Tibial nerve (tissue), 4 donors: ENCODE results near the gene SAP30BP. TPM values are rescaled to one million over a fixed set of nuclear protein-coding genes. Genes with fewer than 3 reads are reported as not detected.
A peak's percentile ranks its signal among the peaks of the same experiment; 100 is the strongest.

ENCODE experiments used
- DNase-seq, 2 donors: peaks; one replicate each; pipeline ENCODE4 v3.0.0-alpha.2; 2019; ENCODE audit warnings: low spot score in 2 of 2
- H3K27ac ChIP-seq, 4 donors: fragments of 200-600 bp; sonication (generic) in 3 of 4; one replicate each; pipeline ENCODE4 v1.5.1; 2017 to 2019; ENCODE audit warnings: mild to moderate bottlenecking in 1 of 4
- H3K27me3 ChIP-seq, 2 donors: fragments of 200-600 bp; sonication (generic) in 1 of 2; one replicate each; pipeline versions ENCODE4 v1.5.1 to v1.6.0; 2017 to 2019
- H3K36me3 ChIP-seq, 3 donors: fragments of 200-600 bp; sonication (generic); one replicate each; pipeline ENCODE4 v1.5.1; 2018 to 2019
- H3K4me1 ChIP-seq, 4 donors: fragments of 200-600 bp; sonication (generic) in 3 of 4; one replicate each; pipeline ENCODE4 v1.5.1; 2017 to 2019
- H3K4me3 ChIP-seq, 4 donors: fragments of 200-600 bp; sonication (generic) in 3 of 4; one replicate each; pipeline ENCODE4 v1.5.1; 2017 to 2019; ENCODE audit warnings: mild to moderate bottlenecking in 1 of 4, moderate library complexity in 1 of 4
- H3K9me3 ChIP-seq, 4 donors: fragments of 200-600 bp; sonication (generic) in 3 of 4; one replicate each; pipeline ENCODE4 v1.5.1; 2017 to 2019
- EP300 ChIP-seq, 2 donors: sonication (generic); formaldehyde crosslinking; IDR thresholded peaks; one replicate each; pipeline ENCODE4 v1.6.1; 2017; ENCODE audit warnings: antibody characterized with exemption in 2 of 2, mild to moderate bottlenecking in 1 of 2
- POLR2A ChIP-seq, 2 donors: fragments of 450-650 bp; IDR thresholded peaks; one replicate each; pipeline ENCODE4 v1.6.1; 2017; ENCODE audit warnings: antibody characterized with exemption in 2 of 2, mild to moderate bottlenecking in 2 of 2, moderate library complexity in 2 of 2
- WGBS, 2 donors: methylation state at CpG; one replicate each; pipeline ENCODE4 v1.1.5; 2018; 5-methylcytosine and 5-hydroxymethylcytosine counted together
- total RNA-seq, 4 donors: library from RNA; depleted of rRNA; stranded (reverse); fragments of >200 nt; gene quantifications; one replicate each; pipeline ENCODE4 v1.1.0, GENCODE V29; 2016
- TF ChIP-seq, protein P1 (sequence below), 5 experiments: fragments of 200-600 bp in 3 of 5; fragments of 450-650 bp in 2 of 5; sonication (generic) in 3 of 5; IDR thresholded peaks; one replicate each; pipeline ENCODE4 v1.5.1; 2016 to 2019; ENCODE audit warnings: antibody characterized with exemption in 5 of 5, mild to moderate bottlenecking in 3 of 5, moderate library complexity in 2 of 5

Gene SAP30BP
- total RNA-seq, 4 donors from 2014 or later: 63.9 to 119 (median 95.3) TPM

DNA sequence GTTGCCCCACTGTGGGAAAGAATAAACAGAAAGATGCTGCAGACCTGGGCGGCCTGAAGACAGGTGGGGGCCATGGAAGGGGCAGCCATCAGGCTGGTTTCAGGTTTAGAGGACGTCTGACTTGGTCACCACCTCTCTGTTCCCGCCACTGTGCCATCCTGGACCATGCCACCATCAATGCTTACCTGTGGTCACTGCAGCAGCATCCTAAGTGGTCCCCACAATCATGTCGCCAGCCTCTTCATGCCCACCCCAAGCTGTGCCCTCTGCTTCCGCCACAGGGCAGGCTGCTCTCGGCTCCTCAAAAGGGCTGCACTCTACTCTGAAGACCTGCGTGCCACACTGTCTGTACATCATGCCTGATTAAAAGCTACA, 23.5 kb upstream of the SAP30BP start:
- Histone ChIP-seq H3K27me3 (no peaks in the 10 kb centered on the region), H3K9me3 (no peaks in the 10 kb centered on the region), H3K4me1 (no peaks in the 10 kb centered on the region), H3K4me3 (no peak overlapping the region), H3K36me3 (peaks cover 0 to 74% (median 0%) of the 10 kb centered on the region in 3 donors), H3K27ac (peak overlapping the region in 2 of 4 donors; percentile 10 to 36)
- 86 to 91% methylated on average over 7 of the region's 7 CpGs for WGBS, 2 donors
- TF ChIP-seq, protein P1, sequence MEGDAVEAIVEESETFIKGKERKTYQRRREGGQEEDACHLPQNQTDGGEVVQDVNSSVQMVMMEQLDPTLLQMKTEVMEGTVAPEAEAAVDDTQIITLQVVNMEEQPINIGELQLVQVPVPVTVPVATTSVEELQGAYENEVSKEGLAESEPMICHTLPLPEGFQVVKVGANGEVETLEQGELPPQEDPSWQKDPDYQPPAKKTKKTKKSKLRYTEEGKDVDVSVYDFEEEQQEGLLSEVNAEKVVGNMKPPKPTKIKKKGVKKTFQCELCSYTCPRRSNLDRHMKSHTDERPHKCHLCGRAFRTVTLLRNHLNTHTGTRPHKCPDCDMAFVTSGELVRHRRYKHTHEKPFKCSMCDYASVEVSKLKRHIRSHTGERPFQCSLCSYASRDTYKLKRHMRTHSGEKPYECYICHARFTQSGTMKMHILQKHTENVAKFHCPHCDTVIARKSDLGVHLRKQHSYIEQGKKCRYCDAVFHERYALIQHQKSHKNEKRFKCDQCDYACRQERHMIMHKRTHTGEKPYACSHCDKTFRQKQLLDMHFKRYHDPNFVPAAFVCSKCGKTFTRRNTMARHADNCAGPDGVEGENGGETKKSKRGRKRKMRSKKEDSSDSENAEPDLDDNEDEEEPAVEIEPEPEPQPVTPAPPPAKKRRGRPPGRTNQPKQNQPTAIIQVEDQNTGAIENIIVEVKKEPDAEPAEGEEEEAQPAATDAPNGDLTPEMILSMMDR (IDR thresholded peaks at IDR 0.05): no peak
- no peak for DNase-seq

DNA sequence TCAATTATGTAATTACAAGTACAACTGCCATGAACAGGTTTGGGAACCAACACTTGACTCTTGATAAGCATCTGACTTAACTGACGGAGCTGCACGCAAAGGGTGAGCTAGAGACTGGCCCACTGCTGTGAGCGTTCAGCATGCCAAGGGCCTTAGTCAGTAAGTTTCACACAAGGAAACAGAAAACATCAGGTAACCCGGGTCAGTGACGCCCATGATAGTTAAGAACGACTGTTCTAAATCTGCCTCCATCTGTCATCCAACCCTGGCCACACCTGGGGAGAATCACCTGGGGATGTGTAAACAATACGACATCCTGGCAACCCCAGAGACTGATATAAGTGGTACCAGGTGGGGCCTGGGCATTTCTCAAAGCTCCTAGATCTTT, 21.6 kb upstream of the SAP30BP start:
- Histone ChIP-seq H3K4me3 (no peak overlapping the region), H3K27me3 (no peaks in the 10 kb centered on the region), H3K9me3 (no peaks in the 10 kb centered on the region), H3K36me3 (peaks cover 0 to 74% (median 0%) of the 10 kb centered on the region in 3 donors), H3K4me1 (peaks cover 0 to 16% (median 0%) of the 10 kb centered on the region in 4 donors), H3K27ac (peak overlapping the region in 2 of 4 donors; percentile 12 to 67)
- TF ChIP-seq EP300 (IDR thresholded peaks at IDR 0.05) (no peak), POLR2A (IDR thresholded peaks at IDR 0.05) (no peak)
- TF ChIP-seq, protein P1 (IDR thresholded peaks at IDR 0.05): no peak
- 72 to 79% methylated on average over 7 of the region's 7 CpGs for WGBS, 2 donors
- no peak for DNase-seq

DNA sequence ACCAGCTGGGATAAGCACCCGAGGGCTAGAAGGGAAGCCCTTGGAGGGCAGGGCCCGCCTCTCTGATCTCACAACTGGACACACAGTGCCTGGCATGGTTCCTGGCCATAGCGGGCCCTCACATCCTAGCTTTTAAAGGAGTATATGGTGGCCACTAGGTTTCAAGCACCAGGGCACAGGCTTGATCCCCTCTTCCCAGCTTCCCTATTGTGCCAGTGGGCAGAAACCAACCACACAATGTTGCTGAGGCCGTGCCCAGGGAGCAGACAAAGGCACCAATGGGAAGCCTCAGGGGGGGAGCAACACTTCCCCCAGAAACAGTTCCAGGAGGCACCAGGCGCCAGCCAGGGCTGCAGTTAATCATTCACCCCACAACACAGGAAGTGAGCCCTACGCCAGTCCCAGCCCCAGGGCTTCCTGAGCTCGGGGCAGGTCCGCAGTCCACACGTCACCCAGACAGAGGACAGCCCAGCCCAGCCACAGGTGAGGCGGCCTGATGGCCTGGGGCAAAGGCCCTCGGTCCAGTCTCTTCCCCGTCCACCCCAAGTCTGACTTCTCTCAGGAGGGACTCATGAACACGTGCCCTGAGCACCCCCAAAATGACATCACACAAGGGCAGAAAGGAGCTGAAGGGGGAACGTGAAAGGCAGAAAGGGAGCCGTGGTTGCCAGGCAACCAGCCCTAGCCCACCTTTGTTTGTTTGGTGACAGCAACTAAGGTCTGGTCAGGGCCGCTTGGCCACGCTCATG, 21.1 kb upstream of the SAP30BP start:
- no peaks in the 10 kb centered on the region for H3K27me3 ChIP-seq
- no peak for DNase-seq
- no peaks in the 10 kb centered on the region for H3K9me3 ChIP-seq
- 63 to 72% methylated on average over 14 to 15 of the region's 17 CpGs for WGBS, 2 donors
- no peak overlapping the region for H3K4me3 ChIP-seq
- no peak for TF ChIP-seq EP300 (IDR thresholded peaks at IDR 0.05)
- TF ChIP-seq POLR2A (IDR thresholded peaks at IDR 0.05): no peak
- TF ChIP-seq, protein P1 (IDR thresholded peaks at IDR 0.05): no peak
- peaks cover 0 to 22% (median 0%) of the 10 kb centered on the region in 4 donors for H3K4me1 ChIP-seq
- H3K36me3 ChIP-seq: peaks cover 0 to 74% (median 2%) of the 10 kb centered on the region in 3 donors
- H3K27ac ChIP-seq: peak overlapping the region in 2 of 4 donors; percentile 12 to 67

DNA sequence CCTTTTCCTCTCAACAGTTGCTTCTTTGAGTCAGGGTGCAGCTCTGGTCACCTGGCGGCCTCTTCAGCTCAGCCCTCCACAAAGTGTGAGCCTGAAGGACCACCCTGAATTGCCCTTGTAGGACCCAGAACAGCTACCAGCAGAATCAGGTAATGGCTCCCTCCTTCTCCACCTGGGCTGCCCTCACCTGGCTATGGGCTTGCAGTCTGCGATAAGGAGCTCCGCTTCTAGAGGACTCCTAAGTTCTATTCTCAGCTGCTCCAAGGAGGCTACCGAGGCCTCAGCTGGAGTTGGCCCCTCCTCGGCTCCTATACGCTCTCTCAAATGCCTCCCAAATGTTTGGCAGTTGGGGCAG, 20.5 kb upstream of the SAP30BP start:
- Histone ChIP-seq H3K4me3 (no peak overlapping the region), H3K27ac (peak overlapping the region in 2 of 4 donors; percentile 12 to 67), H3K27me3 (no peaks in the 10 kb centered on the region), H3K36me3 (peaks cover 0 to 74% (median 7%) of the 10 kb centered on the region in 3 donors), H3K4me1 (peaks cover 0 to 23% (median 0%) of the 10 kb centered on the region in 4 donors), H3K9me3 (no peaks in the 10 kb centered on the region)
- 86 to 90% methylated on average over 6 of the region's 6 CpGs for WGBS, 2 donors
- TF ChIP-seq EP300 (IDR thresholded peaks at IDR 0.05) (no peak), POLR2A (IDR thresholded peaks at IDR 0.05) (no peak)
- TF ChIP-seq, protein P1 (IDR thresholded peaks at IDR 0.05): no peak
- no peak for DNase-seq

DNA sequence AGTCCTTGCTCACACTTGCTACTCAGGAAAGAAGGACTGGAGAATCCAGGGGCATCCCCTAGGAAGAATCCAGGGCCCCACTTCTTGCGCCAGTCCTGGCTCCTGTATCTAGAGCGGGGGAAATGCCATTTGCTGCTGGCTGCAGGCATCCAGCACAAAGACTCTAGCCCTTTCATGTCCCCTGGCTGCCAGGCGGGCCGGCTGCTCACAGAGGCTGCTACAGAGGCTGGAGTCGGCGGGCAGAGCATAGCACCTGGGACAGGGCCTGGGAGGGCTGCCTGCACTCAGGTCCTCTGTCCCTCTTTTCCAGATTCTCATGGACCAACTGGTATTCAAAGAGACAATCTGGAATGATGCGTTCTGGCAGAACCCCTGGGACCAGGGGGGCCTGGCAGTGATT, 20.1 kb upstream of the SAP30BP start:
- peaks cover 0 to 72% (median 10%) of the 10 kb centered on the region in 3 donors for H3K36me3 ChIP-seq
- DNase-seq: no peak

More for the DNA sequence above, 20.1 kb upstream of the SAP30BP start:
- TF ChIP-seq, protein P1 (IDR thresholded peaks at IDR 0.05): no peak
- TF ChIP-seq POLR2A (IDR thresholded peaks at IDR 0.05) (no peak), EP300 (IDR thresholded peaks at IDR 0.05) (no peak)
- H3K4me1 ChIP-seq: peaks cover 0 to 23% (median 0%) of the 10 kb centered on the region in 4 donors
- no peaks in the 10 kb centered on the region for H3K9me3 ChIP-seq
- no peaks in the 10 kb centered on the region for H3K27me3 ChIP-seq
- WGBS, 2 donors: 80 to 82% methylated on average over 7 of the region's 7 CpGs
- no peak overlapping the region for H3K4me3 ChIP-seq
- H3K27ac ChIP-seq: peak overlapping the region in 1 of 4 donors; percentile 67
